ENCODE results near the gene DPPA3.
A peak's percentile ranks its signal among the peaks of the same experiment; 100 is the strongest.
"Not testable (repeated sequence)": the region's sequence is repeated elsewhere in the genome, so short reads cannot be mapped to it uniquely, and the experiment has no call there.

Gene DPPA3

GRCh38 chr12:7711133-7711532, at the start of gene DPPA3:
Gene DPPA3 (plus strand): TSS chr12:7711433. CDS start chr12:7711571, 138 bp downstream.
- no peak for DNase-seq

- no peak for DNase-seq
Measured at GRCh38 chr12:7661741-7662140, 49.5 kb upstream of the DPPA3 start.

GRCh38 chr12:7666595-7666994, 44.6 kb upstream of the DPPA3 start:
- no peak for DNase-seq

DNA sequence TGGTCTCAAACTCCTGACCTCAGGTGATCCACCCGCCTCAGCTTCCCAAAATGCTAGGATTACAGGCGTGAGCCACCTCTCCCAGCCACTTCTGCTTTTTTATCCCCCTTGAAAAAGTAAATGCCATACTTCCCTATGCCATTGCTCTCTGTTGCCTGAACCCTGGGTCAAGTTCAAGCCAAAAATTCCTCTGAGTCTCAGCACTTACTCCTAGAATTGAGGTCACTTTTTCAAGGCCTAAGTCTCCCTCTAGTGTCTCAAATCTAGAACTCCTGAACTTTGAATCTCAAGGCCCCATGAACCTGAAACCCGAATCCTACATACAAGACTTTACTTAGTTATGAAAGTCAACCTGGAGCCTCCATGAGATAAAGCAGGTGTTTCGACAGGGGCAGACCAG, 44.1 kb upstream of the DPPA3 start:
- no peak for DNase-seq

DNA sequence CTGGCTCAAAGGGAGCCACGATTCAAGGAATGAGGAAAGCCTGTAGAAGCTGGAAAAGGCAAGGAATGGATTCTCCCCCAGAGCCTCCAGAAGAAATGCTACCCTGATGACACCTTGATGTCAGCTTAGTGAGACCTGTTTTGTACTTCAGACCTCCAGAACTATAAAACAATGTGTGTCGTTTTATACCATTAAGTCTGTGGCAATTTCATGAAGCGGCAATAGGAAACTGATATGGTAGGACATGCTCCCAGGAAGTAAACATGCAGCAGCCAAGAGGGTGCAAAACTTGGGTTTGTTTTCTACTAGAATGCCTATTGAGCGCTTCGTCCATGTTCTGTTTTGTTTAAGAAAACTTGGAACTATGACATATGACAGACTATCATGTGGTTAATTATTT, 43.1 kb upstream of the DPPA3 start:
- no peak for DNase-seq

DNA sequence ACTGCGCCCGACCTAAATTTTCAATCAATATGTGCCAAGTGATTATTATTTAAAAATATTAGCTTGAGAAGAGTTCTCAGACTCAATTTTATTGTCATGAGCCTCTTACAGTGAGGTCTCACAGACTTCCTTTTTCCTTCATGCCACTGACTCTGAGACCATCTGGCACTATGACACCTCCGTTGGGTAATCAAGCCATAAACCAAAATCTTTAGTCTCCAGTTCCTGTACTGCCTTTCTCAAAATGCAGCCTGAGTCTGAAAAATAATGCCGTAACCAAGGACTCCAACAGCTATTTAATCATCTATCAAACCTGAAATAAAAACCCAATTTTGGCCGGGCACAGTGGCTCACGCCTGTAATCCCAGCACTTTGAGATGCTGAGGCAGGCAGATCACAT, 35.8 kb upstream of the DPPA3 start:
- peak in 1 of 2 donors; percentile 18 for DNase-seq

GRCh38 chr12:7677432-7677888, 33.8 kb upstream of the DPPA3 start:
- peak in 1 of 2 donors; percentile 39 for DNase-seq

GRCh38 chr12:7678744-7679143, 32.5 kb upstream of the DPPA3 start:
- DNase-seq: no peak

GRCh38 chr12:7679251-7680045, 31.8 kb upstream of the DPPA3 start:
- no peak for DNase-seq

DNA sequence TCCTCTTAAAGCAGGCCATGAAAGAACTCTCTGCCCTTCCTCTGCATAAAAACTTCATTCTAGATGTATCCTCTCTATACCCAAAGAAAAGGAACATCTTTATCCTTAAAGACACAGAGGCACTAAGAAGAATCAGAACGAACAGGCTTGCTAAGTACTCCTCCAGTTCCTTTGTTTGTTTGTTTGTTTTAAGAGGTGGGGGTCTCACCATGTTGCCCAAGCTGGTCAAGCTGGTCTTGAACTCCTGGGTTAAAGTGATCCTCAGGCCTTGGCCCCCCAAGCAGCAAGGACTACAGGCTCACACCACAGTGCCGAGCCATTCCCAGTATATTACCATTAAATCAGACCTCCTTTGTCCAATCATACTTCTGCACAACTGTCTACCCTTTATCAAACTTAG, 29.7 kb upstream of the DPPA3 start:
- no peak for DNase-seq

DNA sequence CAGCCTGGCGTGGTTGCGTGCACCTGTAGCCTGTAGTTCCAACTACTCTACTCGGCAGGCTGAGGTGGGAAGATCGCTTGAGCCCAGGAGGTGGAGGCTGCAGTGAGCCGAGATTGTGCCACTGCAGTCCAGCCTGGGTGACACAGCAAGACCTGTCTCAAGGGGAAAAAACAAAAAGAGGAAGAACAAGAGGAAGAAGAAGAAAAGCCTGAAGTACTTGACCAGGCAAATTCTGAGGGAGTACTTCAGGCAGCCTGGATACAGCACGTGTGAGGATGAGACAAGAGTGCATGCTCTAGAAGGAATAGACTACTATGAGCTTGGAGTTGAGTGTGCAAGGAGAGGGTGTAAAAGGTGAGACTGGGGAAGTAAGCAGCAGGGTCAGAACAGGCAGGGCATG, 17.4 kb upstream of the DPPA3 start:
- peak in 1 of 2 donors; percentile 12 for DNase-seq

GRCh38 chr12:7694556-7695236, 16.5 kb upstream of the DPPA3 start:
- no peak for DNase-seq

DNA sequence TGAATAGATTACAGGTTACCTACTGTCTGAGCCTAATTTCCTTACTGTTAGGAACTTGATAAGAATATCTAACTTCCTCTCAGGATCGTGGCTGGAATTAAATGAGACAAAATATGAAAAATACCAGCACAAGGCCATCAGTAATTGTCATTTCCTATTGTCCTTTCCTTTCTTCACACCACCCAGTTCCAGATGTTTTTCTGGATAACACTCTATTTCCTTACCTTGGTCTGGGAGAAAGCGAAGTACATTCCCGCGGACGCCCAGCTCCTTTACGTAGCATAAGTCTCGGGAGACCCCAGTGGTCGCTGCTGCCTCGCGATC, 16.0 kb upstream of the DPPA3 start:
- no peak for DNase-seq

DNA sequence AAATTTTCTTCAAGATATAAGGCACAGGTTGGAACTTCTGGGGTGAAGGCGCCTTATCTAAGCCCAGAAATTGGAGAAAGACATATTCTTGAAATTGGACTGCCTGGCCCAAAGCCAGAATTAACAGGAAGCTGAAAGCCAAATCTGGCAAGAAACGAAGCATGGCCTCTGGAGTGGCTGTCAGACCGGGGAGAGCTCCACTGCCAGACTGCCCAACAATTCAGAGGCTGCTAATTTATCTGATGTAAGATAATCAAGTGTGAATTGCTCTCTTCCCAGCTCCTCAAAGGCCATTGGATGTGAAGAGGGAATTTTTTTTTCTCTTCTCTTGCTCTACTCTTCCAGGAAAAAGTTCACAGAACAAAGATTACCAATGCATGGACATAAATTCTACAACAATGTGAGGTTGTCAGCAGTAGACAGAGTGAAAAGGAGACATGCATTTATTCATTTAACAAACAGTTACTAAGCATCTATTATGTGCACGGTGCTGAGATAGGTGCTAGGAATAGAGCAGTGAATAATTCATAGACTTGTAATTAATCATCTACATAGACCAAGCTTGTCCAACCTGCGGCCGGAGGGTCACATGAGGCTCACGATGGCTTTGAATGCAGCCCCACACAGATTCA, 15.6 kb upstream of the DPPA3 start, which contains the start of gene GDF3:
Gene GDF3, minus strand, starts transcription at position 210 of the 632 bp plus-strand sequence. Its CDS starts 47 bp downstream, at position 163.
- no peak for DNase-seq

- no peak for DNase-seq
Measured at GRCh38 chr12:7705846-7706245, 5.4 kb upstream of the DPPA3 start.

DNA sequence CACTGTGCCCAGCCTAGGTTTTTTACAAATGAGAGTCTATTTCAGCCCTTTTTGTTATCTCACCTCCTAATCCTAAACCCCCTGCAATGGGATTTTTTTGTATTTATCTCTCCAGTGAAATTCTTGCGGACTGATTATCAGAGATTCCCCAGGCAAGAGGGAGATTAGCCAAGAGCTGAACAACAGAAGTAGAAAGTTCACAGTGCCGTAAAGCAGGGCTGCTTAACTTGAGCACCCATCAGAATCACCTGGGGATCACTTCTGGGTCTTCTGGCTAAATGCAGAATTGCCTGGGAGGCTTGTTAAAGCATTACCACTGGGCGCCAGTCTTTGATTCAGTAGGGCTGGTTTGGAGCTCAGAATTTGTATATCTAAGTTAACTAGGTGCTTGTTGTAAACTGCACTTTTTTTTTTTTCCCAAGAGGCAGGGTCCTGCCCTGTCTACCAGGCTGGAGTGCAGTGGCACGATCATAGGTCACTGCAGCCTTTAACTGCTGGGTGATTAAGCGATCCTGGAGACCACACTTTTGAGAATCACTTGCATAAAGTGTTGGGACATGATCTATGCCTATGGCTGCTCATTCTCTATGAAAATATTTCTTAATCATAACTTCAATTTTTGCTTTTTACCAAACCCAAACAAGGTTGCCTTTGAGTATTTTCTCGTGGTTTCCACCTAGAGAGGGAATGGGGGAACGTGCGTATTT, 1.1 kb upstream of the DPPA3 start:
- no peak for DNase-seq

DNA sequence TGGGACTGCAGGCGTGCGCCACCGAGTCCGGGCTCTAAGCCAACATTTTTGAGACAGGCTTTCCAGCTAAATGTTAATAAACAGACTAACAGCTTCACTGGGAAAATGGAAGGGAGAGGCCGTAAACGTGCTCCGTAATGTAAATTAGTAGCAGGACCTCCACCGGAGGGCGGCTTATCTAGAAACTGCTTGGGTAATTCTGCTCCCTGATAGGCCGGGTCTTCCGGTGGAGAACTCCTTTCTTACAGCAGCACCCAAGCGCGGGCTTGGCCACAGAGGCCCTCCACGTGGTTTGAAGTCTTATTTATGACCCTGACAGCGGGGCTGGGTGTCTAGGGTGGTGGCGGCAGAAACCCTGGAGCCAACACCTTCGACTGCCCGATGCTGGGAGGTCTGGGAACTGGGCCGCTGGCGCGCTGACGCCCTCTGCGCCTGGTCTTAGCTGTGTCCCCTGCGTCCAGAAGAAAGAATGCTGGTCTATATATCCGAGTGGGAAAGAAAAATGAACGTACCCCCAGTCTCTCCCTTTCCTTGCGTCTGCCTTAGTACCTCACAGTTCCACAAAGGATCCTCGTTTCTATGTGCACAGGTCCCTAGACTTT, 1.7 kb downstream of the DPPA3 start:
- no peak for DNase-seq

- DNase-seq: no peak
Measured at GRCh38 chr12:7716381-7716780, 5.1 kb downstream of the DPPA3 start.

DNA sequence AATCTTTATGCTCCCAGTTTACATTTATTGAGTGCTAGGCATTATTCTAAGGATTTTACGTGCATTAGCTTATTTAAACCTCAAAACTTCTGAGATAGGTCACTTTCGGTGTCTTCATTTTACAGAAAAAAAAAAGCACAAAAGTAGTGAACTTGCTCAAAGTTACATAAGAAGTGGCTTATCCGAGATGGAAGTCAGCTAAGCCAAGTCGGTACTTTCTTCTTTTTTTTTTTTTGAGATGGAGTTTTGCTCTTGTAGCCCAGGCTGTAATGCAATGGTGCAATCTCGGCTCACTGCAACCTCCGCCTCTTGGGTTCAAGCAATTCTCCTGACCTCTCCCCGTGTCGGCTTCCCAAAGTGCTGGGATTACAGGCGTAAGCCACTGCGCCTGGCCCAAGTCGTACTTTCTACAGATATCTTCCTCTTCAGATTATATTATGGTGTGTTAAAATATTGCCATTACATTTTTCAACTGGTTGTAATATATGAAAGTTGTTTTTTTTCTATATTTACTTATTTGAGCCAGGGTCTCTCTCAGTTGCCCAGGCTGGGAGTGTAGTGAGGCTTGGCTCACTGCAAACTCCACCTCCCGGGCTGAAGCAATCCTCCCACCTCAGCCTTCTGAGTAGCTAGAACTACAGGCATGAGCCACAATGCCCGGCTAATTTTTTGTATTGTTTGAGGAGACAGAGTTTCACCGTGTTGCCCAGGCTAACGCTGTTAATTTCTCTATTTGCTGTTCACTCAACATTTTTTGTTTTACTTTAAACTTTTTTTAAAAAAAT, 8.9 kb downstream of the DPPA3 start:
- DNase-seq: no peak

DNA sequence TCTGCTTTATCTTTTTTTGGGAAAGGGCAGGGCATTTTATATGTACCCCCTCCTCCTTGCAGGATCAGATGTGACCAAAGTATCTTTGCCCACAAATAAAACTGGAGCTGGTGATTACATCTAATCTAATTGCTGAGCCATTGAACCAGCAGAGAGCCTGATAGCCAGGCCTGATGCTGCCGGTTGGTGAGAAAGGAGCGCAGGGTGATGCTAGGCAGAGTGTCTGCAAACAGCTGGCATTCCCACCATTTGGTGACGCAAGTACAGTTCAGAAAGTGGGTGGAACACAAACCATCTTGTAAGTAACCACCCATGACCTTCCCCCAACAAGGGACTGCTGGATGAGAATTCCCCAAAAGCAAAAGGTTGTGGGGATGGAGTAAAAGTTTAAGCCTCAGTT, 12.7 kb downstream of the DPPA3 start:
- DNase-seq: no peak

- DNase-seq: no peak
Measured at GRCh38 chr12:7729746-7730145, 18.5 kb downstream of the DPPA3 start.

DNA sequence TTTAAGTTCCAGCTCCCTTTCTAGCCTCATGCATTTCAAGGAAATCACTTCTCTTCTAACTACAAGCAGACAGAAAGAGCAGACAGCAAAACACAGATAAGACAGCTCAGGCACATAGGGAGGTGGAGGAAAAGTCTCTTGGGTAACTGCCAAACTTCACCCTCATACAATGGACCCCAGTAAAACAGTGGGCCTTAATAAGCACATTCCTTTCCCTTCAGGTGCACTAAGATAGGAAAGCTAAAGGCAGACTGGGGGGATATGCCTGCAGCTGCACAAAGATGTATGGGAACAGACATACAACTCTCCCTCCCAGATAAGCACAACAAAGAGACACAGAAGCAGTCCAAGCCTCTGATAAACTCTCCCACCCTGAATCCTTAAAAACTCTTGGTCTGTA, 19.8 kb downstream of the DPPA3 start:
- not testable (repeated sequence) for DNase-seq

Measured in CD4-positive, alpha-beta T cell treated with Interleukin-4 for 1 hour (primary cell).